Glomerular visceral epithelial cell (primary cell): ENCODE results near the gene LCN10.
A peak's percentile ranks its signal among the peaks of the same experiment; 100 is the strongest.
"Not testable (repeated sequence)": the region's sequence is repeated elsewhere in the genome, so short reads cannot be mapped to it uniquely, and the experiment has no call there.

ENCODE experiments used
- DNase-seq: peaks from one replicate; pipeline ENCODE4 v3.0.0-alpha.2; 2016; ENCODE audit errors: extremely low spot score

Gene LCN10

GRCh38 chr9:136771907-136772415 lies 29.2 kb upstream of the LCN10 start:
- DNase-seq: no peak

DNA sequence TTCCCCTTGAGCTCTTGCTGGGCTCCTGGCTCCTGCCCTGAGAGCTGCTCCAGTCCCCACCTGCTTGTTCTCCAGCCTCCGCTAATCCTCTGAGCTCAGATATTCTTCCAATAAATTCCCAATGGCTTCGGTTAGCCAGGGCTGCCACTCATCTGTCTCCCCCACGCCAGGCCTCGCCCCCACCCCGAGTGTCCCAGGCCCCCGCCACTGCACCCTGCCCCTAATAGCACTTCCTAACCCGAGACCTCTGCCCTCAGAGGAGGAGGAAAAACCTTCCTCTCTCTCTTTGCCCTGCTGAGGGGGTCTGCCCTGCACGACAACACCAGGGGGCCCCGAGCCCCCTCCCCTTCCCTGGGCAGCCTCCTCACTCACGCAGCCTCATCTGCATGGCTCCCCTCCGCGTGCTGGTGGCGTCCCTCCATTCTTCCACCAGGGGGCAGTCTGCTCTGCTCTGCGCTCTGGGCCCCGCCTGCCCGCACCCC lies 27.0 kb upstream of the LCN10 start:
- DNase-seq: no peak

DNA sequence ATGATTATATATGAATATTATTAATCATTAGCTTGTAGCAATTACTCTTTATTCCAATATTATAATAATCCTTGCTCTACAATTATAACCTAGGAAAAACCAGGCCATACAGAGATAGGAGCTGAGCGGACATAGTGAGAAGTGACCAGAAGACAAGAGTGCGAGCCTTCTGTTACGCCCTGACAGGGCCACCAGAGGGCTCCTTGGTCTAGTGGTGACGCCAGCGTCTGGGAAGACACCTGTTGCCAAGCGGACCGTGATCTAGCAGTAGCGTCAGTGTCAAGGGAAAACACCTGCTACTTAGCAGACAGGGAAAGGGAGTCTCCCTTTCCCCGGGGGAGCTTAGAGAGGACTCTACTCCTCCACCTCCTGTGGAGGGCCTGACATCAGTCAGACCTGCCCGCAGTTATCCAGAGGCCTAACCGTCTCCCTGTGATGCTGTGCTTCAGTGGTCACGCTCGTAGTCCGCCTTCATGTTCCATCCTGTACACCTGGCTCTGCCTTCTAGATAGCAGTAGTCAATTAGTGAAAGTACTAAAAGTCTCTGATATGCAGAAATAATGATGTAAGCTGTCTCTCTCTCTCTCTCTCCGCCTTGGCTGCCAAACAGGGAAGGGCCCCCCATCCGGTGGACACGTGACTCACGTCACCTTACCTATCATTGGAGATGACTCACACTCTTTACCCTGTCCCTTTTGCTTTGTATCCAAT lies 23.8 kb upstream of the LCN10 start:
- peak; percentile 57 for DNase-seq

GRCh38 chr9:136765745-136766409 lies 23.1 kb upstream of the LCN10 start:
- not testable (repeated sequence) for DNase-seq

- no peak for DNase-seq
Measured at GRCh38 chr9:136765041-136765440, 22.3 kb upstream of the LCN10 start.

DNA sequence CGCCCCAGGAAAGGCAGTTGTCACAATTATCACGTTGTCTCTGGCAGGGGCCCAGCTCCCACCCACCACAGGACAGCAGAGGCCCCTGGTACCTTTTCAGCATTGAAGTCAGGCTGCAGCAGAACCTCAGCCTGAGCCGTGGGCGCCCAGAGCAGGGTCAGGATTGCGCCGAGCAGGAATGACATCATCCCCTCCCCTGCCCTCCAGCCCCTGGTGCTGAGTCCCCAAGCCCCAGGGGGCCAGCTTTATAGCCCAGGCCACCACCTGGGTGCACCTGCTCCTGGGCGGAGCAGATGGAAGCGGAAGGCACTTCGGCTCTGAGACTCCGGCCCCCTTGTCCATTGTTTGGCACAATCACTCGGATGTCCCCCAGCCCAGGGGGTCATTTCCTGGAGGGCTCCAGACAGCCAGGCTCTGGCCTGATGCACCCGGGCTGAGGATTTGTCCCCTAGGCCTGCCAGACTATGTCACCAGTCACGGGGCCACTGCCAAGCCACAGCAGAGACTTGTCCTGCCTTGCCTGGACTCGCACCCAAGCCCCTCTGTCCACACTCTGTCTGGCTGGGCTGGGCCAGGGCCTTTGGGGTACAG lies 21.7 kb upstream of the LCN10 start, which contains the start of gene LCN15:
Gene LCN15, minus strand, starts transcription at position 218 of the 591 bp plus-strand sequence. Its CDS starts 30 bp downstream, at position 188.
- DNase-seq: no peak

DNA sequence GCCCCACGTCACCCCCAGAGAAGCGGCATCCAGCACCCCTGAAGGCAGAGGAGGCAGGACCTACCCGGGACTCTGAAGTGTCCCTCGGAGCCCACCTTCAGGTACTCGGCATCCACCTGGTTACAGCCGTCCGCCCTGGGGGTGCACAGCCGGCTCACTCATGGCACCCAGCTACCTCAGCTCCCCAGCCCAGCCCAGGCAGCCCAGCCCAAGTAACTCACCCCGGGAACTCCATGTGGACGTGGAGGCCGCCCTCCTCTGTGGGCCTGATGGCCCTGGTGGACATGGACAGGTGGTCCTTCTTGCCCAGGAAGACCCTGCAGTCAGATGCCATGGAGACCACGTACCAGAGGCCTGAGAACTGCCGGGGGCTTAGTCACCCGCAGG lies 20.9 kb upstream of the LCN10 start:
- DNase-seq: no peak

DNA sequence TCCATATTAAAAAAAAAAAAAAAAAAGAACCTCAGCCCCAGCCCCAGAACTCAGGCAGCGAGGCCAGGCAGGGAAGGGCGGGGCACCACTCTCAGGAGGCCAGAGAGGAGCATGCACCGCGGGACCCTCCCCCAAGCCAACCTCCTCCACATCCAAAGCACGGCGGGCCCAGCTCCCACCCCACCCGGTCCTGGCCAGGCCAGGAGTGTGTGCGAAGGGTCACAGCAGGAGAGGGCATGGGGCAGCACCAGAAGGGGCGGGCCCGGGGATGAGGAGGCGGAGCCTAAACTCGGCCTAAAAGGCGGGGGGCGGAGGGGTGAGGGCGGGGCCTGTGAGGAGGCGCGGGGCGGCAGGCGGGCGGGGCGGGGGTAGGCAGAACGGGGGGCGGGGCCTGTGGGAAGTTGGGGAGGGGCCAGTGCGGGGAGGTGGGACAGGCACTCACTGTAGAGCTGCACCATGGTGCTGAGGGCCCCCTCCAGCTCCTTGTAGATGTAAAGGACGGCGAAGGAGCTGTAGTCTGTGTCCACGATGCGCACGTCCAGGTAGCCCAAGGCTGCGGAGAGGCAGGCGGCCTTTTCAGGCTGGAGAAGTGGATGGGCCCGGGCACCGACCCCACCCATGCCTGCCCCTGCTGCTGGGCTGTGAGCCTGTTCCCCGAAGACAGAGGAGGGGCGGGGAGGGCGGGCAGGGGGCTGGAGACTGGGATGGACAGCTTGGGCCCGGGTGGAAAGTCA lies 20.3 kb upstream of the LCN10 start:
- peak; percentile 34 for DNase-seq

DNA sequence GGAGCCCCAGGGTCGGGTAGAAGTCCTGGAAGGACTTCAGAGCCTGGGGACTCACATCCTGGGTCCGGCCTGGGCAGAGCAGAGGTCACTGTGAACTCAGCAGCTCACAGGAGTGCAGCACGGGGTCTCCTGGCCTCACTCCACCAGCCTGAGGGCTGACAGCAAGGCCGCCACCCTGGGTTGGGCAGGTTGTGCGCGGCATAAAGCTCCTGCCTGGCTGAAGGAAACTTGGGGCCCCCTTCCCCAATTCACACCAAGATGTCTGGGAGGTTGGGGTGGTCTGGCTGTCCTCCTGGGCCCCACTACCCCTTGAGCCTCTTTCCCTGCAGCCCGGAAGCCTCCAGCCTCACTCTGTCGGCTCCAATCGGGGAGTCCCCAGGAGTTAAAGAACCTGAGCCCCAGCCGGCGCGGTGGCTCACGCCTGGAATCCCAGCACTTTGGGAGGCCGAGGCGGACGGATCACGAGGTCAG lies 19.5 kb upstream of the LCN10 start:
- DNase-seq: no peak

DNA sequence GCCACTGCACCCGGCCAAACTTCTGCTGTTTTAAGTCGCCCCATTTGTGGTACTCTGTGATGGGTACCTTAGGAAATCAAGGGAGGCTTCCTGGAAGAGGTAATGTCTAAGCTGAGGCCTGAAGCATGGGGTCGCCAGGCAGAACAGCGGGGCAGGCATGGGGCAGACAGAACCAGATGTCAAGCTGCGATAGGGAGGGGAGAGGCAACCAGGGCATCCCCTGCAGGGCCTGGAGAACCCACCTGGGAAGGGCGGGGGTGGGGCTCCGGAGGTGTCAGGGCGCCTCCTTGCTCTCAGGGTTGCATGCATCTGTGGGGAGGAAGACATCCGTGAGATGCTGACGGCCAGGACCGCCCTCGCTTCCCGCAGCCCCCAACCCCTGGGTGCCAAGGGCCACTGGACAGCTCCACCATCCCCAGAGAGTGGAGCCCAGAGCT lies 18.8 kb upstream of the LCN10 start:
- DNase-seq: no peak

DNA sequence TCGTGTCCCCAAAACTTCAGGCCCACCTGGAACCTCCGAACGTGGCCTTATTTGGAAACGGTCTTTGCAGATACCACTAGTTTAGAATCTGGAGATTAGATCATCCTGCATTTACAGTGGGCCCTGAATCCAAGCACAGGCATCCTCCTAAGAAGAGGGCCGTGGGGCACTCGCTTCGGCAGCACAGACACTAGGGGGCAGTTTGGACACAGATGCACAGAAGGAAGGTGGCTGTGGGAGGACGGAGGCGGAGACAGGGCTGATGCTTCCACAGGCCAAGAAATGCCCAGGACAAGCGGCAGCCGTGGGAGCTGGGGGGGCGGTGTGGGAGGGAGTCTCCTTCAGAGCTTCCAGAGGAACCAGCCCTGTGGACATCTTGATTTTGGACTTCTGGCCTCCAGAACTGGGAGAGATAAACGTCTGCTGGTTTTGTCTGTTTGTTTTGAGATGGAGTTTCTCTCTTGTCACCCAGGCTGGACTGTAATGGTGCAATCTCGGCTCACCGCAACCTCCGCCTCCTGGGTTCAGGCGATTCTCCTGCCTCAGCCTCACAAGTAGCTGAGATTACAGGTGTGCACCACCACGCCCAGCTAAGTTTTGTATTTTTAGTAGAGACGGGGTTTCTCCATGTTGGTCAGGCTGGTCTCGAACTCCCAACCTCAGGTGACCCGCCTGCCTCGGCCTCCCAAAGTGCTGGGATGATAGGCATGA lies 18.2 kb upstream of the LCN10 start:
- peak; percentile 63 for DNase-seq

DNA sequence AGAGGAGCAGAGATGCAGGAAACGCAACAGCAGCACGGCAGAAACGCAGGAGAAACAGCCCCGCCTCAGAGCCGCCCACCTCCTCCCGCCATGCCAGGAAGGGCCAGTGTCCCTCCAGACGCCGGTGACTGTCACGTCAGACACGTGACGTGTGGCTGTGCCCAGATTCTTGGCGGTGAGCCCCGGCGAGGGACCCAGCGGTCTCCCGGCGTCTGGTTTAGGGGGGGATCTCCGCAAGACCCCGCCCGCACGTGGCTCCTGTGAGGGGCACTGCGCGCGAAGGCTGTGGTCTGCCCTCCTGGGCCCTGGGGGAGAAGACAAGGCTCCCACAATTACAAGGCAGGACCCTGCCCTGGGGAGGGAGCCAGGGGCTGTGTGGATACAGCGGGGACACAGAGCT lies 17.7 kb upstream of the LCN10 start:
- DNase-seq: no peak

DNA sequence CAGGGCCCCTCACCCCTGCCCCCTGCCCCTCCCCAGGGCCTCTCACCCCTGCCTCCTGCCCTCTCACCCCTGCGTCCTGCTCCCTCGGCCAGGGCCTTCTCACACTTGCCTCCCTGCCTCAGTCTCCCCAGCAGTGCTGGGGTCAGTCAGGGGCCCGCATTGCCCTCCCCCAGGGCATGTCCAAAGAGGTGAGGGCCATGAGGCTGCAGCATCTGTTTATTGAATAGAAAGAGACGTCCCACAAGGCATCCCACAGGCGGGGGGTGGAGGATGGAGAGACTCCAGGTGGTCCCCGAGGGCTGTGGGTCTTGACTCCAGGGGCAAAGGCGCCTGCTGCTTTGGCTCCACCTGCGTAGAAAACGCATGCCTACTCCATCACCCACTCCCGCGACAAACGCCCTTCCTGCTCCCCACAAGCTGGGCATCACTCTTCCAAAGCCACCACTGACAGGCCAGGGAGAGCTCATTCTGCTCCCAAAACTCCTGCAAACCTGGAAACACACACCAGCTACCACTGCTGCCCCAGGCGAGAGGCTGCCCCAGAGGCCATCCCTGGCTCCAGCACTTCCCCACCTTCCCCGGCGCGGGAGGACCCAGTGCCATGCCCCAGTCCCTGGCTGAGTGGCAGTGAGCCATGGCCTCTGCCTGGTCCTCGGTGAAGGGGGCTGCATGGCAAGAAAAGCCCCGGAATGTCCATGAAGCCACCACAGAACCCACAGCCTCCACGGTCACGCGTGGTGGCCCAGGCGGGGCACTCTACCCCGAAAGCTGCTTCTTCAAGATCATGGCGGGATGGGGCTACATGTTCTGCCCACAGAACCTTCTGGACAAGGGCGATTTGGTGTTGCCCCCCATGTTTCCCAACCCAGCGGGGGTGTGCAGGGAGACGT lies 16.9 kb upstream of the LCN10 start:
- no peak for DNase-seq

DNA sequence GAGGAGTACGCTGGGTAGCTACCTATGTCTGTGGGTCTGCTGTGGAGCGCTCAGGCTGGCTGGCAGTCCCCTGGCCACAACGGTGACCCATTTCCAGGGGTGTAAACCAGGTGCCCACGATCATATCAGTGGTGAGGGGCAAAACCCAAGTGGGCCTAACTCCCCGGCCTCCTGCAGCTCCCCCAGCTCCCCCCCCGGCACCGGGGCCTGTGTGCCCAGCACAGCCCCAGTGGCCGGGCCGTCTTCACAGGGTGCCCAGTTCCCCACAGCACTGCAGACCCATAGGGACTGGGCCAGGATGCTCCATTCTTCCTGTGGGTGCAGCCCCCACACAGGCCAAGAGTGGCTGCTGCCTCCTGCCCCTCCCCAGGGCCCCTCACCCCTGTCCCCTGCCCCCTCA lies 16.3 kb upstream of the LCN10 start:
- no peak for DNase-seq

- DNase-seq: no peak
Measured at GRCh38 chr9:136757751-136758140, 15.0 kb upstream of the LCN10 start.

- DNase-seq: no peak
Measured at GRCh38 chr9:136757328-136757727, 14.6 kb upstream of the LCN10 start.

GRCh38 chr9:136756836-136757235 lies 14.1 kb upstream of the LCN10 start:
- no peak for DNase-seq

GRCh38 chr9:136756134-136756438 lies 13.3 kb upstream of the LCN10 start:
- DNase-seq: no peak

DNA sequence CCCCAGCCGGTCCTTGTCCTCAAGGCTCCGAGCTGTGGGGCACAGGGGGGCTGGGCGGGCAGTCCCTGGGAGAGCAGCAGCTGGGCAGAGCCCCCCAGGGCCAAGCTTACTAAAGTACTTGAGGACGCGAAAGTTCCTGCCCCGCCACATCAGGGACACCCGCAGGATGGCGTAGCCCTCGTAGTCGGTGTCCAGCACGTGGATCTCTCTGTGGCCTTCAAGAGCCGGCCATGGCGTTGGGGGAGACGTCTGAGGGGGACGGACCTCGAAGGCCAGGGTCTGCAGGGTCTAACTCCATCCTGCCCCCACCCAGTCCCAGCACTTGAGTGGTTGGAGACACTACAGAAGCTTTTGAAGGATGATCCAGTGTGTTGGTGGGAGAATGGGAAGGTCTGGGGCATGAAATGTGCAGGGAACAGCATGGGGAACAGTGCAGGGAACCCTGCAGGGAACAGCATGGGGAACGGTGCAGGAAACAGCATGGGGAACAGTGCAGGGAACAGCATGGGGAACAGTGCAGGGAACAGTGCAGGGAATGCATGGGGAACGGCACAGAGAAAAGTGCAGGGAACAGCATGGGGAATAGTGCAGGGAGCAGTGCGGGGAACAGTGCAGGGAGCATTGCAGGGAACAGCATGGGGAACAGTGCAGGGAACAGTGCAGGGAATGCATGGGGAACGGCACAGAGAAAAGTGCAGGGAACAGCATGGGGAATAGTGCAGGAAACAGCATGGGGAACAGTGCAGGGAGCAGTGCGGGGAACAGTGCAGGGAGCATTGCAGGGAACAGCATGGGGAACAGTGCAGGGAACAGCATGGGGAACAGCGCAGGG lies 12.8 kb upstream of the LCN10 start:
- DNase-seq: not testable (repeated sequence)
